Transverse colon (tissue), 3 donors: Measurements from ENCODE around the gene HABP2.

Source experiments
- POLR2A ChIP-seq: fragments of 450-650 bp; IDR thresholded peaks from one replicate; pipeline ENCODE4 v1.6.1; 2016; ENCODE audit warnings: antibody characterized with exemption, mild to moderate bottlenecking, moderate library complexity
- TF ChIP-seq, protein P1 (sequence below), 5 experiments: fragments of 200-600 bp in 3 of 5; fragments of 450-650 bp in 2 of 5; sonication (generic) in 3 of 5; IDR thresholded peaks; 1 replicate in 2 of 5; 2 replicates in 3 of 5; pipeline ENCODE4 v1.5.1; 2016 to 2017; ENCODE audit warnings: antibody characterized with exemption in 5 of 5, inconsistent platforms in 3 of 5, mild to moderate bottlenecking in 2 of 5, moderate library complexity in 1 of 5

DNA sequence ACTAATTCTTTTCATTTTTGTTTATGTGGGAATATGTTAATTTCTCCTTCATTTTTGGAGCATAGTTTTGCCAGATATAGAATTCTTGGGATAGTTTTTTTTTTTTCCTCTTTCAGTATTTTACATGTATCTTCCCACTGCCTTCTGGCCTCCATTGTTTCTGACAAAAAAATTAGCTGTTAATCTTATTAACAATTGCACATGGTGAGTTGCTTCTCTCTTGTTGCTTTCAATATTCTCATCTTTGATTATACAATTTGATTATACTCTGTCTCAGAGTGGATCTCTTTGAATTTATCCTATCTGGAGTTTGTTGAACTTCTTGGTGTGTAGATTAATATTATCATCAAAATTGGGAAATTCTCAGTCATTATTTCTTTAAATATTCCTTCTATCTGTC, 41.4 kb upstream of the HABP2 start:
- TF ChIP-seq, protein P1, sequence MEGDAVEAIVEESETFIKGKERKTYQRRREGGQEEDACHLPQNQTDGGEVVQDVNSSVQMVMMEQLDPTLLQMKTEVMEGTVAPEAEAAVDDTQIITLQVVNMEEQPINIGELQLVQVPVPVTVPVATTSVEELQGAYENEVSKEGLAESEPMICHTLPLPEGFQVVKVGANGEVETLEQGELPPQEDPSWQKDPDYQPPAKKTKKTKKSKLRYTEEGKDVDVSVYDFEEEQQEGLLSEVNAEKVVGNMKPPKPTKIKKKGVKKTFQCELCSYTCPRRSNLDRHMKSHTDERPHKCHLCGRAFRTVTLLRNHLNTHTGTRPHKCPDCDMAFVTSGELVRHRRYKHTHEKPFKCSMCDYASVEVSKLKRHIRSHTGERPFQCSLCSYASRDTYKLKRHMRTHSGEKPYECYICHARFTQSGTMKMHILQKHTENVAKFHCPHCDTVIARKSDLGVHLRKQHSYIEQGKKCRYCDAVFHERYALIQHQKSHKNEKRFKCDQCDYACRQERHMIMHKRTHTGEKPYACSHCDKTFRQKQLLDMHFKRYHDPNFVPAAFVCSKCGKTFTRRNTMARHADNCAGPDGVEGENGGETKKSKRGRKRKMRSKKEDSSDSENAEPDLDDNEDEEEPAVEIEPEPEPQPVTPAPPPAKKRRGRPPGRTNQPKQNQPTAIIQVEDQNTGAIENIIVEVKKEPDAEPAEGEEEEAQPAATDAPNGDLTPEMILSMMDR (IDR thresholded peaks at IDR 0.05), result no peak
- no peak for TF ChIP-seq POLR2A
